Activated CD8-positive, alpha-beta memory T cell treated with anti-CD3 and anti-CD28 coated beads, Interleukin-2, amount 50 U/mL, for 48 hours (primary cell): ENCODE data around the gene SYT15.

Experiments used
- DNase-seq: peaks from one replicate; pipeline ENCODE4 v3.0.0-alpha.2; 2020

SYT15 gene

DNA sequence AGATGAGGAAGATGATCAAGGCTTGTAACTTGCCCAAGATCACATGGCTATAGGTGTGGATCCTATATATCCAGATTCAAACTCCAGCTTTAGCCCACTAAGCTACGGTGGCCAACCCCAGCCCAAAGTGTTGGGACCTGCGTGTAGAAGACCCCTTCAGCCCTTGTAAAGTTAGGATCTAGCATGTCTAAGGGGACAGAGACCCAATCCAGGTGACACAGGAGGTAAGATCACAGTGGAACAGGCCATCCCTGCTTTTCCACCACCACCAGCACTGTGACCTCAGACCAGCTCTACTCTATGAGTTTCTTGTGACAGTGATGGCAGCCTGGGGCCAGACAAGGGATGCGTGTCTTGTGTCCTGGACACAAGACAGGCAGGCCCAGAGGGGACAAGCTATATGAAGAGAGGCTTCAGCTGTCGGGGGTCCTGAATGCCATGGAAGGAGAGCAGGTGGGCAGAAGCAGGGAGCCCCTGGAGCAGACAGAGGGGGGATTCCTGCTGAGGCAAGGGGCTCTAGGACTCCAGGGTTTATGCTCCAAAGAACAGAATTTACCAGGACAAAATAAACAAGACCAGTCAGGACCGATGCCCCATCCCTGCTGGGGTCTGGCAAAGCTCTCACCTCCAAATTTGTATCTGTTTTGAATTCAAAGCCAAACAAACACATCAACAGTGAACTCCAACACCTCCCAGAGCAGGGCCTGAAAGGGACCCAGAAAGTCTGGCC lies 32.9 kb upstream of the SYT15 start:
- peak; percentile 50 for DNase-seq

DNA sequence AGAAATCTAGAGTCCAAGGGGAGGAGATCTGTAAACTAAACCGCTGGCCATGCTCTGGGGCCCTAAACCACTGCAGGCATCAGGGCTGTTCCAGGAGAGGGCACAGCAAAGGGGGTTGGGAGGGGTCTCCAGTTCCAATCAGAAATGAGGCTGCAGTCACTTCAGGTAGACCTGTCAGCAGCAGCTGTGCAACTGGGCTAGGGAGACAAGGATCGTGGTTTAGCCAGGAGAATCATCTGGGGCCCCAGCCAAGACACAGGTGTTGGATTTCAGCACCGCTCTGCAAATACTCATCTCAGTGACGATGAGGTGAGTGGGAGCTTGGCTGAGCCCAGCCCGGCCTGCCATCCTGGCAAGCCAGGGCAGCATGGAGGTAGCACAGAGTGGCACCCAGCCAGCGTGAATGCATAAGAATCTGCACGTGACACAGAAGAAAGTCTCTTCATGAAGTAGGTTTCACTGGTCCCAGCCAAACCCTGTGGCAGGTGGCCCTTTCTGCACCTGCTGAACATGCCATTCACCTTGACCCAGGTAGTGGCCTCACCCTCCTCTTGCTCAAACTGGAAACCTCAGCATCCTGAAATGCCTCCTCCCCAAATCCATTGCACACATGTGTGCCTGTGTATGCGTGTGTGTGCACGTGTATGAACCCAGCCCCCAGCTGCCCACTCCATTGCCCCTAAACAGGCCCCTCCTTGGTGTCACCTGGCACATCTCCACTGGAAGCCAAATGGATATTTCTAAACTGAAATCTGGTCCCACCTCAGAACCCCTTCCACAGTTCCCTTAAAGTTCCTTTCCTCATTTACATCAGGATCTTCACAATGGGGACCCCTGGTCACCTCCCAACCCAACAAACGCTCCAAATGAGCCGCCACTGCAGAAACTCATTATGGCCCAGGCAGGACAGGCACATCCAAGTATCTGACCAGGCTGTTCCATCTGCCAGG lies 32.1 kb upstream of the SYT15 start:
- peak; percentile 51 for DNase-seq

DNA sequence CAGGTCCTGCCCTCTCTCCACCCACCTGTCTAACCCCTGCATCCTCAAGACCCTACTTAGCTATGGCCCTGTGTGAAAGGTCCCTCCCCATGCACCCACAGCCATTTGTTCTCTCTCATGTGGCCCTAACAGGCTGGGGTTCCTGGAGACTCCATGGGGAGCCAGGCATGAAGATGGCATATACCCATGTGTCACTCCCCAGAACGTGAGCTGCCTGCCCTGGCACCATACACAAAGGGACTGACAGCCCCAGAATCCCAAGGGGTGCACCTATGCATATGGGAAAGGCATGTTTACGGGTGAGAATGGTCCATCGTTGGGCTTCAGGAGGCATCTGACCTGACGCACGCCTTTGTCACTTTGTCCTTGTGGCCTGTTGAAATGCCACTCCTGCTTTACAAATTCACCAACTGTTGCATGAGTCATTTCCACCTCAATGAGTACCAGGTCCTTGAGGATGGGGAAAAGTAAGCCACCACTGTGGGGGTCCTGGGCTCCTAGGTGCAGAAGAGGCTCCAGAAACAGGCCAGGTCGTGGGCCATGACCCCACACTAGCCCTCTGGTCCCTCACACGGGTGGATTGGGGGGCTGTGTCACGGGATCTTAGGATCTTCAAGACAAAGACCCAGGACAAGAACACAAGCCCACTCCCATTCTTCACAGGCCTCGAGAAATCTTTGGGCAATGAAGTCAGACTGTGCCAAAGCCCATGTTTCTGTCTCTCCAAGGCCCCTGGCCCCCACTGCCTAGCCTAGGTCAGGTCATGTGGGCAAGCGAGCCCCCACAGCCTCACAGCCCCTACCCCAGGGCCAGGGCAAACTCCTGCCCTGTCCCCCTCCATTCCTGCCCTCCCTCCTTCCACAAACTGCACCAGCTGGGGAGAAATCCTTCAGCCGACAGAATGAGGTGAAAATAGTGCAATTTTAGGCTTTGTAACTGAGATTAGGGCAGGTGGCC lies 31.1 kb upstream of the SYT15 start:
- DNase-seq: peak; percentile 49

DNA sequence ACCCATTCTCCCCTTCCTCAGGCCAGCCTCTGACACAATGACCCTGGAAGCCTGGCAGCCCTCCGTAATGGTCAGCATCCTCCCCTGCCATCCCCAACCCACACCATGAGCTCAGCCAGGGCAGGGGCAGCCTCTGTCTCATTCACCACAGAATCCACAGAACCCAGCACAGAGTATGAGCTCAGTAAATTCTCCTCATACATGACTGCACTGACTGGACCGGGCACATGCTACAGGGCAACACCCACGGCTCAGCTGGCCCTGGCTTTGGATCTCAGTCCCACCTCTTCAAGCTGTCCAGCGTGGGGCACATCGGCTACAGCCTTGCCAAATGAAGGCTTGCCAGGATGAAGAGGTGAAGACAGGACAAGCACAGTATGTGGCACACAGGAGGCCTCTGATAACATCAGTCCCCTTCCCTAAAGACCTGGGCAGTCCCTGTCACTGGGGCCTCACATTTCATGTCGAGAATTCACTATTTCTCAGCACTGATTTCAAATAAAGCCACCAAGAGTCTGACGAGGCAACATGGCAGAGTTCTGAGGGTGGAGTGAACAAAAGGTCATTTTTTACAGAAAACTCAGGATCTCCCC lies 30.3 kb upstream of the SYT15 start:
- peak; percentile 44 for DNase-seq

DNA sequence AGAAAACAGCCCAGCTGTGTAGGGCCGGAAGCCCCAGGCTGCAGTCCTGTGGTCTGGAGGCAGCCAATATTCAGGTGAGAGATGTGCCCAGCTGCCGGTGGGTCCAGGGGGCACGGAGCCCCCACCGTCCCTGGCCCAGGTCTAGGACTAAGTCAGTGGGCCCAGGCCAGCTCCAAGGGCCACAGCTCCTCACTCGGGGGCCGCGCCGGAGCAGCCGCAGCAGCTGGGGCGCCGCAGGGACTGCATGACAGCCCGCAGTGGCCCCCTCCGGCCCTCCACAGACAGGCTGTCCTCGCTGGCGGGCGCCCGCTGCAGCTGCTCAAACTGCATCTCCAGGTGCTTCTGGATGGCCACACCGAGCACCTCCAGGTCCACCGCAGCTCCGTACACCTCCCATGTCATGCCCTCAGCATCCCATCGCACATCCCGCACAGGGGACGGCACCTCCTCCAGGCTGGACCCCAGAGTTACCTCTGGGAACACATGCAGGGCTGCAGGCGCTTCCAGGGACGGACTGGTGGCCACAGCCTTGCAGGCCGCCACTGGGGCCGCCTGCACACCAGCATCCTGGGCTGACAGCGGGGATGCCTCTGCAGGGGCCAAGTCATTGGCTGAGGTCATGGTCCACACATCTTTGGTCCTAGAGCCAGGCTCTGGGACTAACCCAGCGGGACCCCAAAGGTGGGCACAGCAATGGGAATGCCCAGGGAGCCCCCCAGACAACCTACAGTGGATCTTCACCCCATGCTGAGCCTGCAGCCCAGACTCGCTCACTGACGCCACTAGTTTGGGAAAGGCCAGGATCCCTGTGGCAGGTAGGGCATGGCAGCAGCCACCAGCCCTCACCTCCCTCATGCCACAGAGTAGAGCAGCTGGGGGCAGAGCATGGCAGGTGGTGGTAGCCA lies 29.5 kb upstream of the SYT15 start:
- peak; percentile 50 for DNase-seq

DNA sequence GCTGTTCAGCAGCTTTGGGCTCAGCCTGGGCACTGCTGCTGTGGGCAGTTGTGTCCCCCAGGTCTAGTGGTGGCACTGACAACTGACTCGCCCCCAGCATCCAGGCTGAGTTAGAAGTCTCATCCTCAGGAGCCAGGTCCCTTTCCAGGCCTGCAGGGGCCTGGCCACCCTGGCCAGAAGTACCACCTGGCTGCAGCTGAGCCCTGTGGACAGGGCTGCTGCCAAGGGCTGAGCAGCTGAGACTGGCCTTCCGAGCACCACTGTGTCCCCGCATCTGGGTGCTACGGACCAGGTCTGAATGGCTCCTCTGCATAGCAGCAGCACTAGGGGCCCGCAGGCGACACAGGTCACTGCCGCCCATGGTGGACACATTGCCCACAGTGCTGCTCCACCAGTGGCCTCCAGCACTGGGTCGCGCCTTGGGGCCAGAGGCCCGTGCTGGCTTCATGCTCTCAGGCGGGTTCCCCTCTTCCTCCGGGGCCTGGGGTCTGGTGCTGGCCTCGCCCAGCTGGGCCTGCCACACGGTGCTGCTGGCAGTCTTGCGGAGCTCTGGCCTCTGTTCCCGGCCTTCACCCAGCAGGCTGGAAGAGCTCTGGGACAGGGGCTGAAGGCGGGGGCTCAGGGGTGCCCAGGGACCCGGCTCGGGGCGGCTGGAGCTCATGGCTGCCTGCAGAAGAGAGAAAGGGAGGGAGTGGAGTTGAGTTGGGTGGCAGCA lies 28.7 kb upstream of the SYT15 start:
- DNase-seq: peak; percentile 50

DNA sequence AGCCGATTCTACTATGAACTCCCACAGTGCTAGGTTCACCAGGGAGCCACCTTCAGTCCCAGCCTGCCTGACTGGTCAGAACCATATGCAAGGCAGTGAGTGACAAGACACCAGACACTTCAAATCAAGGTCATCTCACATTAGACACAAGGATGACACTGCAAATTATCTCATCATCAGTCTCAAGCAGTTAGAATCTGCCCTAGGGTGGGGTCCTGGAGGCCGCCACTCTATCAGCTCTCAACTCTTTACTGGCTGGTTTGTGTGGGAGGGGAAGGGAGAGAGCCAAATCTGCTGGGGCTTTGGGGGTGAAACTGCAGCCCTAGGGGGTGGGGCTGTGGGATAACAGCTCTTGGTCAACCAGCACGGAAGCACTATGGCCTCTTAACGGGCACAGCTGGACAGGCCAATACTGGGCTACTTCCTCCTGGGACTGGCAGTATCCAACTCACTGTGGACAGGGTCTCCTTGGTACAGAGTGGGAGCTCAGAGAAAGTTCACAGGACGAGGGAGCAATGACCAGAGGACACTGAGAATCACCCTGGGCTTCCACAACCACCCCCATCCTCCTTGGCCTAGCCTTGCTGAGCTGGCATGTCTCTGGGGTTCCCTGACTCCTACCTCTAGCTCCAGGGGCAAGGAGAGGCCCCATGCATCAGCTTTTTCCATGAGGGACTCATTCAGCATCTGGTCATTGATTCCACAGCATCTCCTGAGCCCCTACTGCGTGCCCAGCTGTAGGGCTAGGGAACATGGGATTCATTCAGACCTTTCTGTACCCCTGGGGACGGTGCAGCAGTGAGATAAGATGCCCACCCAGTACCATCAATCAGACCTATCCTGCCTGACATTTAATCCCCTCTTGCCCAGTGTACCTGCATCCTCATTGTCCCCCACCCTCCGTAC lies 27.9 kb upstream of the SYT15 start:
- DNase-seq: peak; percentile 46

DNA sequence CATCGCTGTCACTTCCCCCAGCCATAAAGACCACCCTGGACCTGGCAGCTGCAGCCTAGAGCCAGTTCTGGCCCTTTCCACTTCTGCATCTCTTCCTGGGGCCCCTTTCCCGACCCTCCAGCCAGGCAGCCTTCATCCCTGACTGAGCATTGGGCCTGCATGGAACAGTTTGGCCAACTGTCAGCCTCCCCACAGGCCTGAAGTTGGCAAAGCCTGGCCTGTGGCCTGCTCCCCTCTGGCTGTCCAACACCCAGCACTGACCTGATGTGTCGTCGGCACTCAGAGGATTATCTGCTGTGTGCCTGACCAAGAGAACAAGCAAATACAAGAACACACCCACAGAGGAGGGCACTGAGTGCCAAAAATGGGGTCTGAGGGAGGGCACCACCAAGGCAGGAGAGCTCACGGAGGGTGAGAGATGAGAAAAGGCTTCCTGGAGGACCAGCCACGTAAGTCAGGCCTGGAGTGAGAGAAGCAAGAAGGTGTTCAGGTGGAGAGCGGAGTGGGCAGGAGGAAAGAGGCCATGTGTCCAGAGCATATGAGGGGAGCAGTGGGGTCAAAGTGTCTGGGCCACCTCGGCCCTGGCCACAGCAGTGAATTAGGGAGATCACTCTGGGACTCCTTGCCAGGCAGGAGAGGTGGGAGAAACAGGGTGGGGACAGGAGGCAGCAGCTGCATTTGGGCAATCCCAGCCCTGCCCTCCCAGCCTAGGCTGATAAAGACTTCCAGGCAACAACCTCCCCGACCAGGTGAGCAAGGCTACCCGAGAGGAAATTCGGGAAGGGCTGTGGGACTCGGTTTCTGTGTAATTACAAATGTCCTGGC lies 27.0 kb upstream of the SYT15 start:
- peak; percentile 50 for DNase-seq

DNA sequence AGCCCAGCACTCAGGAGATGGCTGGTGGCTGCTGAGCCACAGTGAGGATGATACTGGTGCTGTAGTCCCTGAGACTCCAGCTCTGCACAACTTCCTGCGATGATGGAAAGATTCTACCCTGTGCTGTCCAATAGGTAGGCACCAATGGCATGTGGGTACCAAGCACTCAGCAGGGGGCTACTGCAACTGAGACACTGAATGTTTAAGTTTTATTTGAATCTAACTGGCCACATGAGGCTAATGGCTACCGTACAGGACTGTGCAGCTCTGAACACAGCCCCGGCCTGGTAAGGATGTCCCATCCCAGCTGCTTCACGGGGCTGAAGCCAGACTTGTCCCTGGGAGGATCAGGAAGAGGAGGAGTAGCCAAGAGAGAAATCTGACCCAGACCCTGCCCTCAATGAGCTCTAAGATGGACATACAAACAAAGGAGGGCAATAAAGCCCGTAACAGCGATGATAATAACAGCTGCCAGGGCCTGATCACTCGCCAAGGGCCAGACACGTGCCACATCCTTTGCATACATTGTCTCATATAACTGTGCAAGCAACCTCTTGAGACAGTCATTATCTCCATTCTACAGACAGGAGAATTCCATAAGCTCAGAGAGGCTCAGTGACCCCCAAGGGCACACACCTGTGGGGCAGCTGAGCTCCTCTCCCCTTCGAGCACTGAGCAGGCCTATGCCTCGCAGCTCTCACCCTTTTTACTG lies 26.2 kb upstream of the SYT15 start:
- DNase-seq: peak; percentile 50

DNA sequence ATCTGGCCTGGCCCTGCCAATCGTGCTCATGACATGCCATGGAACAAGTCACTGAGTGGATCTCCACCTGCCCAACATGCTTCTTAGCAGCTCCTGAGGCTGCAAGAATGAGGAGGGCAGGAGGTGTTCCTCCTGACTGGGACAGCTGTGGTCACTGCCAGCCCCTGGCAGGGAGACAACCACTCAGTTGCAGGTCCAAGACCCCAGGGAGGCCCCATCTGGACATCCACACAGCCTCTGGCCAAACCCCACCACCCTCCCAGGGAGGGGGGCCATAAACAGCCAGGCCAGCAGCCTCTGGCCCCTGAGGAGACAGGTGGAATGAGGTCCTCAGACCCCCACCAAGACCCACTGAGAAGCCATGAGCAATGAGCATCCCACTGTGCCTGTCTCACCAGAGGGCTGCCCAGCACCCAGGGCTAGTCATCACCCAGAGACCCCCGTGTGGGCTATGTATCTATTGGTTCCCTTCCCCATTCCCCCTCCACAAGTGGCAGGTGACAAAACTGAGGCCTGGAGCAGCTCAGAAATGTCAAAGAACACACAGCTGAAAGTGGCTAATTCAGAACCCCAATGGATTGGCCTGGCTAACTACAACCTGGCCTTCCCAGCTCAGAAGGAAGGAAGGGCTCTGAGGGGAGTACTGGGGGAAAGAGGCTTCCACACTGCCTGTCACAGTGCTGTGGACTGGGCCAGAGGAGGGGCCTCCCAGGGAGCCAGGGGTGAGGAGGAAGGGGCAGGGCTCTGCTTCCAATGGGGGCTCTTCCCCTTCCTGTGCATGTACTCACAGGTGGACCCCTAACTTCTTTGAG lies 25.5 kb upstream of the SYT15 start:
- no peak for DNase-seq

DNA sequence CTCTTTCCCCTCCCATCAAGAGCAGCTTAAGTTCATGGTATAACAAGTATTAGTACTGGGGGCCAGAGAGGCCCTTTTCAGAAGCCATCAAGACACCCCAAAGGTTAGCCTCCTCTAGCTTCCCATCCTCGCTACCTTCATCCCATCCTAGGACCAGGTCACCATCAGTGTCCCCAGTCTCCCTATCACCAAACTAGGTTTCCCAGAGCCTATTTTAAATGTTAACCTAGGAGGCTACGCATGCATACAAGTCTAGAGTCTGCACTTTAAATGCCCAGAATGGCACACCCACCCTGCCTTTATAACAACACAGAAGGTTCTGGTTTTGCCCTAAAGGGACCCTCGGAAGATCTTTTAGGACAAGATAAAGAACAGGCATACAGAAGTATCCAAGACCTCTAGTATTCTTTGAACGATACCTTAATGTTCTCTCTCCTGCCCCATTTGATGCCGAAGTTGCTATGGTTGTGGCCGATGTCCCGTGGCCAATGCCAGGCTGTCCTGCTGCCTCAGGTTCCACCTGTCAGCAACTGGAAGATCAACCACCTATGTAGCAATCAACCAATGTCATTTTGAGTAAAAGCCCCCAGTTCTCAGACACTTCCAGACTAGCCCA lies 24.7 kb upstream of the SYT15 start:
- no peak for DNase-seq

DNA sequence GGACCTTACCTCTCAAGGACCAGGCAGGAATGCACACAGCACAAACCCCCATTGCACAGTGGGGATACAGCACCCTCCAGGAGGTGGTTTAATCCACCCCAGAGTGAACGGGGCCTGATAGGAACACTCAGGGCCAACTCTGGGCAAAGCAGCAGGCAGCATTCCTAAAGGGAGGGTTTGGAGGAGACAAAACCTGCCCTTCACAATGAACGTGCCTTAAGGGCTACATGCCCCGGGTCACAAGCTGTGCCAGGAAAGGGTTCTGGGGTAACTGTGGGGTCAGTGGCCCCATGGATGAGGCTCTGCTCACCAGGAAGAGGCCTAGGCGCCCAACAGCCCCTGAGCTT lies 23.6 kb upstream of the SYT15 start:
- peak; percentile 52 for DNase-seq

DNA sequence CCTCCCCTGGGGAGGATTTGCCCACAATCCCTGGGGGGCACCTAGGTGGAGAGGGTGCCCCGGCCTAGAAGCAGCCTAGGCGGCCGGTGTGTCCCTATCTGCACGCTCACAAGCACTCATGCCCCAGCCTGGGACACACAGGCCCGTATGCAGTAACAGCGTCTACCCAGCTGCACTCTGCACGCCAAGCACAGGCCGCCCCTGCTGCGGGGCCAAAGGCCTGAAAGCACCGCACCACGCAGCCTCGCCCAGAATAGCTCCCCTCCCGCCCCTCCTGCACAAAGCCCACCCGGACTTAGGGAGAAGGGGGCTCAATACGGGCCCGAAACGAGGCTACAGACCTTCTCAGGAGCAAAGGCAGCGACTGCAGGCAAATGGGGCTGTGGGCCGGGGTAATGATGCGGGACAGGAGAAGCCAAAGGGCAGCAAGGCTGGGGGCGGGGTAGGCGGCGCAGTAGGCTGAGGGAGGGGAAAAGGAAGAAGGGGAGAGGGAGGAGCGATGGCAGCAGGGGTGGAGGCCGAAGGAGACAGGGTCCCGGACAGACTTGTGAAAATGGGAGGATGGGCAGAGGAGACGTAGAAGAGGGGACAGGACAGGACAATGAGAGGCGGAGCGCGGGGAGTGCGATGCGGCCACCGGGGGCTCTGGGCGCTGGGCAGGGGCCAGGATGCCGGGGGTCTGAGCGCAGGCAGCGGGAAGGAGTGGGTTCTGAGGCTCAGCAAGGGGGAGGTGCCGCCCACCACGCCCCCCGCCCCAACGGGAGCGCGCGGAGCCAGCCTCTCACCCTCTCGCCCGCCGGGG lies 23.0 kb upstream of the SYT15 start:
- DNase-seq: peak; percentile 55

DNA sequence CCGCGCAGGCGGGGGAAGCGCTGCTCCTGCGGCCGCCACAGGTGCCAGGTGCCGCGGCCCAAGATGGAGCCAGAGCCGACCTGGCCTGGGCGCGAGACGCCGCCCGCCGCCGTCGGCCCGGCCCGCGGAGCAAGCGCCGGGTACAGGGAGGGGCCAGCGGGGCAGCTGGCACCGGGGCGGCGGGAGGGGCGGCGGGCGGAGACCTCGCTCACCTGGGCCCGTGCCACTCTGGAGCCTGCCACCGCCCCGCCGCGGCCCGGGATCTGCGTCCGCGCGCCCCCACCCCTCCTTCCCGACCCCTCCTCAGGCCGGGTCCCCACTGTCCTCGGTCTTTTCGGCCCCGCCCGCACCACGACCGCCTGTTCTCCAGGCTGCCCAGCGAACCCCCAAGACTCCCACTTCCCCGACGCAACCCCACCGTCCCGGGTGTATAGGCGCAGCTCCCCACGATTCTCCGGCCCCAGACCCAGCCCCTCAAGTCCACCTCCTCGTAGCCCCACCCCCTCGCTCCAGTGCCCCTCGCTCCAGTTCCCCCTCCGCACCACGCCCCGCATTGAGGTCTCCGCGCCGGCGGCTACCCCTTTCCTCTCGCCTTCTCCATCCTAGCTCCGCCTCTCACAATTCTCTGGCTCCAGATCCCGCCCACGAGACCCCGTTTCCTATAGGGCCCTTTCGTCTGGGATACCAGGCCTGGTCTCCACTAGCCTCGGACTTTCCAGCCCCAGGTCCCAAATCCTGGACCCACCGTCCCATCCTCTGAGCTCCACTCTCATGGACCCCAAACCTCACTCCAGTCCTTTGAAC lies 22.2 kb upstream of the SYT15 start, which contains the start of gene GPRIN2:
Gene GPRIN2, minus strand, starts transcription at position 144 of the 804 bp plus-strand sequence. CDS start 5,922 bp downstream, outside the sequence.
- peak; percentile 54 for DNase-seq
